Type B pancreatic cell (in vitro differentiated cells): ENCODE measurements around the gene PDPN. TPM values are rescaled to one million over a fixed set of nuclear protein-coding genes. Genes with fewer than 3 reads are reported as not detected.

ENCODE experiments used
- DNase-seq: peaks from one replicate; pipeline ENCODE4 v3.0.0; 2021; ENCODE audit warnings: mixed read lengths; ENCODE audit not compliant: unreplicated experiment; ENCODE audit errors: extremely low spot score
- H3K27ac Mint-ChIP-seq: 2 replicates; pipeline ENCODE4 v1.8.0; 2021; ENCODE audit warnings: mild to moderate bottlenecking, mixed read lengths
- H3K27me3 Mint-ChIP-seq: 2 replicates; pipeline ENCODE4 v1.8.0; 2021; ENCODE audit warnings: mixed read lengths
- H3K36me3 Mint-ChIP-seq: 2 replicates; pipeline ENCODE4 v1.8.0; 2021; ENCODE audit warnings: mixed read lengths
- H3K4me1 Mint-ChIP-seq: one replicate; pipeline ENCODE4 v1.8.0; 2021; ENCODE audit warnings: mixed read lengths; ENCODE audit not compliant: unreplicated experiment
- H3K4me3 Mint-ChIP-seq: 2 replicates; pipeline ENCODE4 v1.8.0; 2021; ENCODE audit warnings: mild to moderate bottlenecking, mixed read lengths
- H3K9me3 Mint-ChIP-seq: 2 replicates; pipeline ENCODE4 v1.8.0; 2021; ENCODE audit warnings: mixed read lengths
- total RNA-seq: library from RNA; stranded (reverse); gene quantifications from 2 replicates; pipeline ENCODE4 v1.2.1, GENCODE V29; 2021; ENCODE audit warnings: low replicate concordance
- TF ChIP-seq, protein P1 (sequence below): fragments of 200-600 bp; sonication (generic); conservative IDR thresholded peaks from 2 replicates; pipeline ENCODE4 v1.5.0; 2021; ENCODE audit warnings: antibody characterized with exemption, mild to moderate bottlenecking

The PDPN gene
- total RNA-seq, 1 donor from 2014 or later, result 24.2 TPM

DNA sequence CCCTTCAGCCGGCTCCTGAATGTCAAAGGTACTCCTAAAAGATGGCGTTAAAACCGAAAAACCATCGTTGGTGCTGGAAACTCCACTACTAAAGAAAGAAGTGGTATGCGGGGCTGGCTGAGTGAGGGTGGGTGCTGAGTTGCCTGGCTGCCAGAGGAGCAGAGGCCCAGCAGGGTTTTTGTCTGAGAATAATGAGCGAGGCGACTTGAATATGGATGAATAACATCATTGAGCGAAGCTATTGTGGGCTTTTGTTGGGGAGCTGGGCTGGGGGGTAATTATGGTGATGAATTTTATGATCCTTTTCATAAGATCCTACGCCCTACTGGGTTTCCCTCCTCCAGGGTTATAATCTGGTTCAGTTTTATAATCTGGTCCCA lies 2.0 kb downstream of the PDPN start:
- H3K4me3 Mint-ChIP-seq, result peak overlapping the region; percentile 90
- H3K36me3 Mint-ChIP-seq, result no peaks in the 10 kb centered on the region
- H3K9me3 Mint-ChIP-seq, result peaks cover 8% of the 10 kb centered on the region
- DNase-seq, result no peak
- TF ChIP-seq, protein P1, sequence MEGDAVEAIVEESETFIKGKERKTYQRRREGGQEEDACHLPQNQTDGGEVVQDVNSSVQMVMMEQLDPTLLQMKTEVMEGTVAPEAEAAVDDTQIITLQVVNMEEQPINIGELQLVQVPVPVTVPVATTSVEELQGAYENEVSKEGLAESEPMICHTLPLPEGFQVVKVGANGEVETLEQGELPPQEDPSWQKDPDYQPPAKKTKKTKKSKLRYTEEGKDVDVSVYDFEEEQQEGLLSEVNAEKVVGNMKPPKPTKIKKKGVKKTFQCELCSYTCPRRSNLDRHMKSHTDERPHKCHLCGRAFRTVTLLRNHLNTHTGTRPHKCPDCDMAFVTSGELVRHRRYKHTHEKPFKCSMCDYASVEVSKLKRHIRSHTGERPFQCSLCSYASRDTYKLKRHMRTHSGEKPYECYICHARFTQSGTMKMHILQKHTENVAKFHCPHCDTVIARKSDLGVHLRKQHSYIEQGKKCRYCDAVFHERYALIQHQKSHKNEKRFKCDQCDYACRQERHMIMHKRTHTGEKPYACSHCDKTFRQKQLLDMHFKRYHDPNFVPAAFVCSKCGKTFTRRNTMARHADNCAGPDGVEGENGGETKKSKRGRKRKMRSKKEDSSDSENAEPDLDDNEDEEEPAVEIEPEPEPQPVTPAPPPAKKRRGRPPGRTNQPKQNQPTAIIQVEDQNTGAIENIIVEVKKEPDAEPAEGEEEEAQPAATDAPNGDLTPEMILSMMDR, result no peak
- peaks cover 37% of the 10 kb centered on the region for H3K4me1 Mint-ChIP-seq
- H3K27me3 Mint-ChIP-seq, result peaks cover 38% of the 10 kb centered on the region
- H3K27ac Mint-ChIP-seq, result no peak overlapping the region

DNA sequence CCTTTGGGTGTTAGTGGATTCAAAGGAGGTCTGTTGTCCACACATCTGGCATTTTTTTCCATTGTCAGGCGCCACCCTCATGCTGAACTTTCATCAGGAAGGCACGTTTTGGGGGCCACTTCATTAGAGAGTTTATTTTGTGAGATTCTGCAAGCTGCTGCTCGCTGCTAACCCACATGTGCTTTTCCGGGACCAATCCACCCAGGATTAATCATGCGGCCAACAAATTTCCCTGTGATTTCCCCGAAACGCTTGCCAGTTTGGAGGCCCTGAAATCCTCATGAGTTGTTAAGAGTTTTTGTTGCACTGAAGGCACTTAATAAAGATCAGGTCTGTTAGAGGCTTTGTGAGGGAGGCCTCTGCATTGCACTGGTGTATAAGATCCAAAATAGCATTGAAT lies 2.4 kb downstream of the PDPN start:
- Mint-ChIP-seq H3K27ac (no peak overlapping the region), H3K36me3 (no peaks in the 10 kb centered on the region), H3K27me3 (peaks cover 38% of the 10 kb centered on the region), H3K9me3 (peaks cover 8% of the 10 kb centered on the region), H3K4me3 (peak overlapping the region; percentile 90), H3K4me1 (peaks cover 37% of the 10 kb centered on the region)
- DNase-seq, result no peak
- TF ChIP-seq, protein P1, result no peak

DNA sequence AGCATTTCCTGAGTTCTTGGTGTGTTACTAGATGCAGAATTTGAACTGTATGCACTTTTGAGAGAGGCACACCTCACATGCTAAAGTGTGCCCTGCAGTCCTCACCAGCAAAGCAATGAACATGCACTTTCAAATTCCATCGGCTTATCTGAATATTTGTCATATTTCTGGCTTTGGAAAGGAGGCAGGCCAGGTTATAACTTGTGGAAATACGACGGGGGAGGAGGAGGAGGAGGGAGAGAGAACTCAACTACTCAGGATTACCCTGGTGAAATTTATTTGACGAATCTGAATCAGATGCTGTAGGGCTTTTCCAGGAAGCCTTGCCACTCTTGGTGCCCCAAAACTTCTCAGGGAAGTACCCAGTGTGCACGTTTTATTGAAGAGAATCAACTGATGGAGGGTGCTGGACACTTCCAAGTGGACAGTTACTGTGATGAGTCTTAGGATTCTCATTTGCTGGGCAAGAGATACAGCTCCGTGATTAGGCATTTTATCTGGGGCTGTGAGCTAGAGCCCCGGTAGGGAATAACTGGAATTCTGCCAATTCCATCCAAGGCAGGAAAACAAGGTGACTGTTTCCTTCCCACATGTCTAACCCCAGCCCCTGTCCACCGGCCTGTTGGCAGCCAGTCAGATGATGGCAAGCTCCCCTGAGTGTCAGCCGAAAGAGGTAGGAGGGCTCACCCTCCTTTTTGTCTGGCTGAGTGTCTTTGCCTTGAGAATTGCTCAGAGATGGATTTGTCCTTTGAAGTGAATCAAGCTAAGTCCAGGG lies 3.8 kb downstream of the PDPN start:
- Mint-ChIP-seq H3K27ac (no peak overlapping the region), H3K27me3 (peaks cover 25% of the 10 kb centered on the region), H3K36me3 (peaks cover 9% of the 10 kb centered on the region), H3K4me1 (peaks cover 32% of the 10 kb centered on the region), H3K4me3 (peak overlapping the region; percentile 58), H3K9me3 (peaks cover 4% of the 10 kb centered on the region)
- no peak for DNase-seq
- TF ChIP-seq, protein P1, result no peak

DNA sequence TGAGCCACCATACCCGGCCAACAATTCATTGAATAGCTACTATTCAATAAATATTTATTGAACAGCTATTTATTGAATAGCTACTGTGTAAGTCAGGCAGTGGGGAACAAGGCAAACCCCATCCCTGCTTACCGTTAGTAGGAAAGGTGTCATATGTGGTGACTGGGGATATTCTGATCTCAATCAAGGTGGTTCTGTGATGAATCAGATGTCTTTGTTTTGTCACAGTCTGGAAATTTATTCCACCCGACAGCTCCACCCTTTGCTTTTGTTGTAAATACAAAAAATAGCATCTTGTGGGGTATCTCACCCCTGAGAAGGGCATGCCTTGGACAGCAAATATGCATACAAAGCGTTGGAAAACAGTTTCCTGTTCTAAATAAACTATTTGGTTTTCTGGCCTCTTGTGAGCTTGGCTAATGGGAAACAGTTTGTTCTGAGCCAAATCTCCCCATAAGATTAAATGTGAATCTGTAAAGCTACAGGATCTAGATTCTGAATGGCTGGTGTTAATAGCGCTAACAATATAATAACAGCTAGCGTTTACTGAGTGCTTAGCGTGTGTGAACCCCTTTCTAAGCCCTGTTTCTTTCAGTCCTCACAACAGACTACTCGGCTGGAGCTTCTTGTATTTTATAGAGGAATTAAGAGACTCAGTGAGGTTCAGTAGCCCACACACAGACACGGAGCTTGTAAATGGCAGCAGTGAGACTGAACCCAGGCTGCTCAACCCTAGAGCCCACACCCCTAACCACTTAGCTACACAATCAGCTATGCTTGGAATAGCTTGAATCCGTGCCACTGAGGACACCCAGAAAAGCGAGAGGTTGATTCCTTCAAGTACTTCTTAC lies 5.5 kb downstream of the PDPN start:
- peaks cover 15% of the 10 kb centered on the region for H3K27me3 Mint-ChIP-seq
- no peaks in the 10 kb centered on the region for H3K9me3 Mint-ChIP-seq
- H3K27ac Mint-ChIP-seq, result no peak overlapping the region
- no peak for DNase-seq
- TF ChIP-seq, protein P1, result no peak
- H3K4me1 Mint-ChIP-seq, result peaks cover 34% of the 10 kb centered on the region
- H3K4me3 Mint-ChIP-seq, result no peak overlapping the region
- peaks cover 9% of the 10 kb centered on the region for H3K36me3 Mint-ChIP-seq

DNA sequence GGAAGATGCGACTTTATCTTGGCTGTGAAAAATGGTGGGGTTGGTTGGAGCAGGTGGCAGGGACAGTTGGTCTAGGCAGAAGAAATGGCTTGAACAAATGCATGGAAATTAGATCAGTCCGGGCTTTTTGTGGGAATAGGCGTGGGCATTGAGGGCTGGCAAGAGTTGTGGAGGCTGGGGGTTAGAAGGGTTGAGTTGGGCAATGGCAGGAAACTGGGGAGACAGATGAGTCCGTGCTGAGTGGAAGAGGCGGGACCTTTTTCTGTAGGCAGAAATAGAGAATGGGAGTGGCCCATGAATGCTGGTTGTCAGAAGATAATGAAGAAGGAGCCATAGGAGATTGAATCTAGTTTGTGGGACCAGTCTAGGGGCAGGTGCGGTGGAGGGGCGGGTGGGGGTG lies 6.9 kb downstream of the PDPN start:
- no peak overlapping the region for H3K4me3 Mint-ChIP-seq
- H3K36me3 Mint-ChIP-seq, result peaks cover 9% of the 10 kb centered on the region
- no peak overlapping the region for H3K27ac Mint-ChIP-seq
- no peak for DNase-seq
- no peaks in the 10 kb centered on the region for H3K9me3 Mint-ChIP-seq
- TF ChIP-seq, protein P1, result no peak
- H3K27me3 Mint-ChIP-seq, result peaks cover 4% of the 10 kb centered on the region
- H3K4me1 Mint-ChIP-seq, result peaks cover 27% of the 10 kb centered on the region
